ENCODE data around the gene TEX54. TPM values are rescaled to one million over a fixed set of nuclear protein-coding genes. Genes with fewer than 3 reads are reported as not detected.
"Not testable (repeated sequence)": the region's sequence is repeated elsewhere in the genome, so short reads cannot be mapped to it uniquely, and the experiment has no call there.

Gene TEX54
- polyA plus RNA-seq, 2 of the 4 experiments (the other 2 are of a cell fraction) = not detected

GRCh38 chr11:62844154-62844553, 11.5 kb upstream of the TEX54 start:
- TF ChIP-seq PBX3 (IDR thresholded peaks at IDR 0.05) = no peak
- no peak for TF ChIP-seq EP300 (IDR thresholded peaks at IDR 0.05)
- no peak for TF ChIP-seq TFCP2L1 (CRISPR knock-in tag; IDR thresholded peaks at IDR 0.05)
- no peak for TF ChIP-seq NR3C1 (IDR thresholded peaks at IDR 0.05)
- TF ChIP-seq SREBF2 (IDR thresholded peaks at IDR 0.05) = no peak
- no peak for TF ChIP-seq RAD21 (conservative IDR thresholded peaks at IDR 0.05 in 1 of 2, IDR thresholded peaks at IDR 0.05 in 1 of 2)
- no peak for TF ChIP-seq POLR2A (IDR thresholded peaks at IDR 0.05; ENCODE audit: low read length)
- no peak for TF ChIP-seq KDM5A (IDR thresholded peaks at IDR 0.05)
- no peak for TF ChIP-seq MAFK (IDR thresholded peaks at IDR 0.05; ENCODE audit: partially characterized antibody)
- TF ChIP-seq RNF2 (IDR thresholded peaks at IDR 0.05; ENCODE audit: borderline replicate concordance, low read depth) = no peak
- TF ChIP-seq MYC (IDR thresholded peaks at IDR 0.05; ENCODE audit: borderline replicate concordance, low read length) = no peak
- DNase-seq (ENCODE audit: low read depth in 1 of 2, low spot score in 1 of 2) (no peak), ATAC-seq (no peak), FAIRE-seq (no peak)
- H3K4me2 ChIP-seq = no peak overlapping the region
- ChIA-PET POLR2A (interaction anchor here (1.0 to 1.3 kb wide), 2 partner anchors 10 to 11 kb away, joined by 3 read pairs; no protein-coding TSS in a partner anchor), CTCF (interaction anchor here (1.3 kb wide), 1 partner anchor 11 kb away, joined by 6 read pairs; no protein-coding TSS in a partner anchor)
- H3K4me3 ChIP-seq = no peak overlapping the region
- H3K9me3 ChIP-seq = no peaks in the 10 kb centered on the region
- 95% methylated on average over 3 of the region's 3 CpGs for WGBS (ENCODE audit: missing lambda C conversion rate)
- H3K4me1 ChIP-seq = peaks cover 6% of the 10 kb centered on the region; the same call in 2 of the 3 replicates
- H3K27ac ChIP-seq = no peak overlapping the region

- 94% methylated on average over 3 of the region's 3 CpGs for WGBS (ENCODE audit: missing lambda C conversion rate)
- Histone ChIP-seq H3K4me1 (peaks cover 6% of the 10 kb centered on the region; the same call in 2 of the 3 replicates), H3K4me2 (no peak overlapping the region), H3K4me3 (no peak overlapping the region), H3K27ac (no peak overlapping the region; a peak in 1 of 6 replicates), H3K9me3 (no peaks in the 10 kb centered on the region)
- ChIA-PET CTCF (interaction anchor here (1.3 kb wide), 1 partner anchor 12 kb away, joined by 6 read pairs; no protein-coding TSS in a partner anchor), POLR2A (interaction anchor here (1.0 kb wide), 1 partner anchor 11 kb away, joined by 3 read pairs; no protein-coding TSS in a partner anchor)
- DNase-seq (ENCODE audit: low read depth in 1 of 2, low spot score in 1 of 2) (no peak), FAIRE-seq (no peak), ATAC-seq (no peak)
- TF ChIP-seq FOSL2 (IDR thresholded peaks at IDR 0.05) (no peak), FOSL2 (CRISPR knock-in tag; IDR thresholded peaks at IDR 0.05) (no peak), JUNB (IDR thresholded peaks at IDR 0.05) (no peak), ZNF302 (CRISPR knock-in tag; IDR thresholded peaks at IDR 0.05) (no peak), EP300 (IDR thresholded peaks at IDR 0.05) (no peak), RCOR1 (IDR thresholded peaks at IDR 0.05; ENCODE audit: low read depth, low read length) (no peak), CEBPB (IDR thresholded peaks at IDR 0.05) (no peak)
Observed at GRCh38 chr11:62843466-62843865, 10.8 kb upstream of the TEX54 start.

GRCh38 chr11:62842891-62843290, 10.2 kb upstream of the TEX54 start:
- H3K4me3 ChIP-seq; H3K9me3 ChIP-seq; FAIRE-seq; DNase-seq (ENCODE audit: low read depth in 1 of 2, low spot score in 1 of 2); POLR2A ChIA-PET; ATAC-seq: not testable (repeated sequence)
- CTCF ChIA-PET = interaction anchor here (0.8 to 1.3 kb wide), 2 partner anchors 13 to 19 kb away, joined by 3 to 6 read pairs; no protein-coding TSS in a partner anchor
- Histone ChIP-seq H3K4me1 (peaks cover 12% of the 10 kb centered on the region), H3K27ac (peak overlapping the region; percentile 88 to 95), H3K4me2 (peak overlapping the region; percentile 66; the same call in 2 of the 3 replicates)
- 96% methylated on average over 9 of the region's 9 CpGs for WGBS (ENCODE audit: missing lambda C conversion rate)

- ATAC-seq = peak in 1 of 2 experiments; percentile 14; a peak in 3 of 6 replicates
- H3K4me3 ChIP-seq = peak overlapping the region; percentile 32
- no peak for DNase-seq (ENCODE audit: low read depth in 1 of 2, low spot score in 1 of 2)
- peaks cover 16% of the 10 kb centered on the region for H3K4me1 ChIP-seq
- H3K27ac ChIP-seq = peak overlapping the region; percentile 88 to 95
- ChIA-PET POLR2A (interaction anchor here (1.0 to 3.4 kb wide), 11 partner anchors 11 to 1097 kb away, joined by 3 to 159 read pairs (median 6); partner anchors contain the start of genes NAA40, RTN3, SLC3A2 and TAF6L), CTCF (interaction anchor here (0.8 kb wide), 1 partner anchor 20 kb away, joined by 3 read pairs; no protein-coding TSS in a partner anchor)
- no peak for FAIRE-seq
- H3K4me2 ChIP-seq = peak overlapping the region; percentile 66
- 48% methylated on average over 28 of the region's 30 CpGs for WGBS (ENCODE audit: missing lambda C conversion rate)
- no peaks in the 10 kb centered on the region for H3K9me3 ChIP-seq
- TF ChIP-seq ZSCAN20 (CRISPR knock-in tag; IDR thresholded peaks at IDR 0.05) = peak; percentile 67; the same call in 1 of the 2 replicates
- TF ChIP-seq ELK1 (IDR thresholded peaks at IDR 0.05; ENCODE audit: low read depth, low read length) = no peak
- TF ChIP-seq ATOH8 (CRISPR knock-in tag; IDR thresholded peaks at IDR 0.05; ENCODE audit: low read depth) = peak; percentile 79
- TF ChIP-seq GATA3 (IDR thresholded peaks at IDR 0.05; ENCODE audit: borderline replicate concordance) = no peak
- no peak; the same call in 1 of the 2 replicates for TF ChIP-seq EHF (CRISPR knock-in tag; IDR thresholded peaks at IDR 0.05)
- TF ChIP-seq CTCF (IDR thresholded peaks at IDR 0.05) = no peak
- no peak for TF ChIP-seq ZFP36 (IDR thresholded peaks at IDR 0.05; ENCODE audit: borderline replicate concordance, partially characterized antibody)
- TF ChIP-seq RFX5 (IDR thresholded peaks at IDR 0.05) = no peak
- no peak for TF ChIP-seq JUN (IDR thresholded peaks at IDR 0.05)
- TF ChIP-seq BHLHE40 (IDR thresholded peaks at IDR 0.05; ENCODE audit: low read depth, low read length) = no peak
- 0 out of 2 replicates have a peak, but pooled peaks have one; percentile 9 for TF ChIP-seq ZNF302 (CRISPR knock-in tag; IDR thresholded peaks at IDR 0.05)
Observed at GRCh38 chr11:62842171-62842741, 9.6 kb upstream of the TEX54 start.
